WTC11 (cell line): ENCODE measurements around the gene SYNRG. TPM values are rescaled to one million over a fixed set of nuclear protein-coding genes. Genes with fewer than 3 reads are reported as not detected.

ENCODE experiments used
- ATAC-seq: fragments of 200-7000 bp; cut with Tn5 transposase; 2 replicates; pipeline ENCODE4 v1.10.0; 2021; ENCODE audit warnings: mild to moderate bottlenecking, moderate library complexity
- CTCF ChIA-PET: fragments of 300-600 bp; sonication (Branson Sonifier 250); formaldehyde crosslinking; loops from one replicate; lab custom pipeline; 2021; ENCODE audit warnings: antibody characterized with exemption; lab: Charles Lee
- POLR2A ChIA-PET: fragments of 350-600 bp; sonication (Branson Sonifier 250); formaldehyde crosslinking; loops from one replicate; lab custom pipeline; 2021; ENCODE audit warnings: antibody characterized with exemption; lab: Charles Lee
- DNase-seq: peaks from one replicate; pipeline ENCODE4 v3.0.0; 2021; ENCODE audit warnings: low spot score
- H3K27ac Mint-ChIP-seq: 2 replicates; pipeline ENCODE4 v1.8.0; 2021; ENCODE audit warnings: mixed read lengths
- H3K27me3 Mint-ChIP-seq: 2 replicates; pipeline ENCODE4 v1.8.0; 2021; ENCODE audit warnings: low read depth, mild to moderate bottlenecking, moderate library complexity, mixed read lengths
- H3K36me3 Mint-ChIP-seq: 2 replicates; pipeline ENCODE4 v1.8.0; 2021; ENCODE audit warnings: mixed read lengths
- H3K4me1 Mint-ChIP-seq: 2 replicates; pipeline ENCODE4 v1.8.0; 2022; ENCODE audit warnings: mixed read lengths
- H3K4me3 Mint-ChIP-seq: 2 replicates; pipeline ENCODE4 v1.8.0; 2021; ENCODE audit warnings: mild to moderate bottlenecking, moderate library complexity, mixed read lengths
- H3K9me3 Mint-ChIP-seq: 2 replicates; pipeline ENCODE4 v1.8.0; 2021; ENCODE audit warnings: mixed read lengths
- ARID4B ChIP-seq: sonication (generic); formaldehyde crosslinking; IDR thresholded peaks from 2 replicates; pipeline ENCODE4 v1.8.0; 2023; ENCODE audit warnings: missing genetic modification reagents, mild to moderate bottlenecking, borderline replicate concordance
- CBFB ChIP-seq: sonication (generic); formaldehyde crosslinking; IDR thresholded peaks from 2 replicates; pipeline ENCODE4 v1.8.1; 2022; ENCODE audit warnings: mild to moderate bottlenecking, low read depth, missing genetic modification reagents
- CDX4 ChIP-seq: fragments of 250-450 bp; sonication (Bioruptor Pico); IDR thresholded peaks from 2 replicates; pipeline ENCODE4 v1.9.0; 2021; ENCODE audit warnings: moderate library complexity, mild to moderate bottlenecking, inconsistent platforms, borderline replicate concordance
- E2F5 ChIP-seq: sonication (generic); formaldehyde crosslinking; IDR thresholded peaks from 2 replicates; pipeline ENCODE4 v1.8.1; 2022; ENCODE audit warnings: mild to moderate bottlenecking, moderate library complexity, missing genetic modification reagents
- GTF2I ChIP-seq: fragments of 250-450 bp; sonication (Bioruptor Pico); conservative IDR thresholded peaks from 2 replicates; pipeline ENCODE4 v1.4.0; 2021; ENCODE audit warnings: mild to moderate bottlenecking
- HMGXB4 ChIP-seq: sonication (generic); formaldehyde crosslinking; IDR thresholded peaks from 2 replicates; pipeline ENCODE4 v1.8.1; 2023; ENCODE audit warnings: mild to moderate bottlenecking, moderate library complexity, missing genetic modification reagents
- IRF2 ChIP-seq: sonication (generic); formaldehyde crosslinking; IDR thresholded peaks from 2 replicates; pipeline ENCODE4 v1.8.0; 2022; ENCODE audit warnings: low read depth, missing genetic modification reagents, borderline replicate concordance
- NR1H2 ChIP-seq: sonication (generic); formaldehyde crosslinking; IDR thresholded peaks from 2 replicates; pipeline ENCODE4 v1.9.0; 2021; ENCODE audit warnings: mild to moderate bottlenecking, moderate library complexity, missing genetic modification reagents
- STAT6 ChIP-seq: sonication (generic); formaldehyde crosslinking; conservative IDR thresholded peaks from 2 replicates; pipeline ENCODE4 v1.8.1; 2023; ENCODE audit warnings: mild to moderate bottlenecking, low read depth, missing genetic modification reagents, moderate library complexity
- ZNF317 ChIP-seq: sonication (generic); formaldehyde crosslinking; IDR thresholded peaks from 2 replicates; pipeline ENCODE4 v1.8.1; 2023; ENCODE audit warnings: low read depth, mild to moderate bottlenecking, moderate library complexity, missing genetic modification reagents, borderline replicate concordance
- ZNF416 ChIP-seq: fragments of 250-450 bp; sonication (Bioruptor Pico); IDR thresholded peaks from 2 replicates; pipeline ENCODE4 v1.9.0; 2021; ENCODE audit warnings: mild to moderate bottlenecking, inconsistent platforms
- ZNF532 ChIP-seq: fragments of 250-450 bp; sonication (Bioruptor Pico); IDR thresholded peaks from 2 replicates; pipeline ENCODE4 v1.9.0; 2021; ENCODE audit warnings: mild to moderate bottlenecking, borderline replicate concordance
- total RNA-seq: library from RNA; stranded (reverse); gene quantifications from 3 replicates; pipeline ENCODE4 v1.2.3, GENCODE V29; 2021
- TF ChIP-seq, protein P1 (sequence below): fragments of 250-450 bp; sonication (Bioruptor Pico); IDR thresholded peaks from 2 replicates; pipeline ENCODE4 v2.1.2; 2022; ENCODE audit warnings: mild to moderate bottlenecking, moderate library complexity
- TF ChIP-seq, protein P2 (sequence below): sonication (generic); formaldehyde crosslinking; IDR thresholded peaks from 2 replicates; pipeline ENCODE4 v1.8.1; 2023; ENCODE audit warnings: mild to moderate bottlenecking, missing genetic modification reagents, borderline replicate concordance

Gene SYNRG
- total RNA-seq, 1 experiment from 2014 or later: 31.3 TPM

DNA sequence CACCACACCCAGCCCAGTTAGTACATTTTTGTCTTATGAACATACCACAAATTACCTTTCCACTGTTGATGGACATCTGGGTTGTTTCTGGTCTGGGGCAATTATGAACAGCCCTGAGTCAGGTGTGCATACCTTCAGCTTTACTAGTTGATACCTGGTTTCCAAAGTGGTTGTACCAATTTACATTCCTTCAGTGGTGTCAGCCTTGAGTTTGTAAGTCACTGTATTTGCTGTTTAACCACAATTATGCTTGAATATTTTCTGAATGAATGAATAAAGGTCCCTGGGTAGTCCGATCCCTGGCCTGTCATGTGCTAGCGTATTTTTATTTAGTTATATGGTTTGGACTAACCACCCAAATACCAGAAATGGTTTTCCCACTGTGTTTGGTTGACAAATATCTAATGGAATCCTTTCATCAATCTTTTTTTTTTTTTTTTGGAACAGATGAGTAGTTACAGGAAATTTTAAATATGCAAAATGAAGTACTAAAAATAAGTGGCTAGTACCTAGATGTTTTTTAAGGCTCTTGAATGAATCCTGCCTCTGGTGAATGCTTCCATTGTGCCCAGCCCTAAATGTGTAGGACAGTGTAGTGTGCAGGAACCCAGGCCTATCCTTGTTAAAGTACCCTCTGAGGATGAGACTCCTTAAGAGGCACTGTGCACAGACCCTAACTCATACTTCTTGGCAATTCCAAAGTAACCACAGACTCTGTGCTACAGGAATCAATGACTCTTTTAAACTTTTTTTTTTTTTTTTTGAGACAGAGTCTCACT, 115.8 kb downstream of the SYNRG start:
- DNase-seq: no peak
- Mint-ChIP-seq H3K9me3 (no peaks in the 10 kb centered on the region), H3K4me3 (no peak overlapping the region), H3K27ac (no peak overlapping the region), H3K36me3 (peaks cover 6% of the 10 kb centered on the region; the same call in 1 of the 2 replicates), H3K4me1 (peaks cover 45% of the 10 kb centered on the region), H3K27me3 (no peaks in the 10 kb centered on the region)
- CTCF ChIA-PET: interaction anchor here (1.3 to 2.0 kb wide), 2 partner anchors 13 to 77 kb away, joined by 5 to 19 read pairs; no protein-coding TSS in a partner anchor
- POLR2A ChIA-PET: no interaction called here
- no peak for ATAC-seq
- TF ChIP-seq ZNF532 (CRISPR knock-in tag) (no peak), E2F5 (CRISPR knock-in tag) (no peak), ZNF416 (CRISPR knock-in tag) (no peak), IRF2 (no peak), ZNF317 (no peak), CDX4 (CRISPR knock-in tag) (no peak), NR1H2 (no peak), GTF2I (CRISPR knock-in tag) (no peak), CBFB (CRISPR knock-in tag) (no peak), ARID4B (no peak), HMGXB4 (CRISPR knock-in tag) (no peak), STAT6 (CRISPR knock-in tag) (no peak)
- TF ChIP-seq, protein P1, sequence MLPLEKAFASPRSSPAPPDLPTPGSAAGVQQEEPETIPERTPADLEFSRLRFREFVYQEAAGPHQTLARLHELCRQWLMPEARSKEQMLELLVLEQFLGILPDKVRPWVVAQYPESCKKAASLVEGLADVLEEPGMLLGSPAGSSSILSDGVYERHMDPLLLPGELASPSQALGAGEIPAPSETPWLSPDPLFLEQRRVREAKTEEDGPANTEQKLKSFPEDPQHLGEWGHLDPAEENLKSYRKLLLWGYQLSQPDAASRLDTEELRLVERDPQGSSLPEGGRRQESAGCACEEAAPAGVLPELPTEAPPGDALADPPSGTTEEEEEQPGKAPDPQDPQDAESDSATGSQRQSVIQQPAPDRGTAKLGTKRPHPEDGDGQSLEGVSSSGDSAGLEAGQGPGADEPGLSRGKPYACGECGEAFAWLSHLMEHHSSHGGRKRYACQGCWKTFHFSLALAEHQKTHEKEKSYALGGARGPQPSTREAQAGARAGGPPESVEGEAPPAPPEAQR: no peak
- TF ChIP-seq, protein P2, sequence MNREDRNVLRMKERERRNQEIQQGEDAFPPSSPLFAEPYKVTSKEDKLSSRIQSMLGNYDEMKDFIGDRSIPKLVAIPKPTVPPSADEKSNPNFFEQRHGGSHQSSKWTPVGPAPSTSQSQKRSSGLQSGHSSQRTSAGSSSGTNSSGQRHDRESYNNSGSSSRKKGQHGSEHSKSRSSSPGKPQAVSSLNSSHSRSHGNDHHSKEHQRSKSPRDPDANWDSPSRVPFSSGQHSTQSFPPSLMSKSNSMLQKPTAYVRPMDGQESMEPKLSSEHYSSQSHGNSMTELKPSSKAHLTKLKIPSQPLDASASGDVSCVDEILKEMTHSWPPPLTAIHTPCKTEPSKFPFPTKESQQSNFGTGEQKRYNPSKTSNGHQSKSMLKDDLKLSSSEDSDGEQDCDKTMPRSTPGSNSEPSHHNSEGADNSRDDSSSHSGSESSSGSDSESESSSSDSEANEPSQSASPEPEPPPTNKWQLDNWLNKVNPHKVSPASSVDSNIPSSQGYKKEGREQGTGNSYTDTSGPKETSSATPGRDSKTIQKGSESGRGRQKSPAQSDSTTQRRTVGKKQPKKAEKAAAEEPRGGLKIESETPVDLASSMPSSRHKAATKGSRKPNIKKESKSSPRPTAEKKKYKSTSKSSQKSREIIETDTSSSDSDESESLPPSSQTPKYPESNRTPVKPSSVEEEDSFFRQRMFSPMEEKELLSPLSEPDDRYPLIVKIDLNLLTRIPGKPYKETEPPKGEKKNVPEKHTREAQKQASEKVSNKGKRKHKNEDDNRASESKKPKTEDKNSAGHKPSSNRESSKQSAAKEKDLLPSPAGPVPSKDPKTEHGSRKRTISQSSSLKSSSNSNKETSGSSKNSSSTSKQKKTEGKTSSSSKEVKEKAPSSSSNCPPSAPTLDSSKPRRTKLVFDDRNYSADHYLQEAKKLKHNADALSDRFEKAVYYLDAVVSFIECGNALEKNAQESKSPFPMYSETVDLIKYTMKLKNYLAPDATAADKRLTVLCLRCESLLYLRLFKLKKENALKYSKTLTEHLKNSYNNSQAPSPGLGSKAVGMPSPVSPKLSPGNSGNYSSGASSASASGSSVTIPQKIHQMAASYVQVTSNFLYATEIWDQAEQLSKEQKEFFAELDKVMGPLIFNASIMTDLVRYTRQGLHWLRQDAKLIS (CRISPR knock-in tag): no peak
